GM20000 (cell line): ENCODE data around the gene IRS2.
"Not testable (repeated sequence)": the region's sequence is repeated elsewhere in the genome, so short reads cannot be mapped to it uniquely, and the experiment has no call there.

Experiments
- DNase-seq: peaks from one replicate; pipeline ENCODE4 v3.0.0; 2012; ENCODE audit warnings: low spot score
- CTCF ChIP-seq: IDR thresholded peaks from 2 replicates; pipeline ENCODE4 v1.5.1; 2012; ENCODE audit warnings: mild to moderate bottlenecking, control low read depth; ENCODE audit errors: extremely low read depth, missing control alignments

Gene IRS2

DNA sequence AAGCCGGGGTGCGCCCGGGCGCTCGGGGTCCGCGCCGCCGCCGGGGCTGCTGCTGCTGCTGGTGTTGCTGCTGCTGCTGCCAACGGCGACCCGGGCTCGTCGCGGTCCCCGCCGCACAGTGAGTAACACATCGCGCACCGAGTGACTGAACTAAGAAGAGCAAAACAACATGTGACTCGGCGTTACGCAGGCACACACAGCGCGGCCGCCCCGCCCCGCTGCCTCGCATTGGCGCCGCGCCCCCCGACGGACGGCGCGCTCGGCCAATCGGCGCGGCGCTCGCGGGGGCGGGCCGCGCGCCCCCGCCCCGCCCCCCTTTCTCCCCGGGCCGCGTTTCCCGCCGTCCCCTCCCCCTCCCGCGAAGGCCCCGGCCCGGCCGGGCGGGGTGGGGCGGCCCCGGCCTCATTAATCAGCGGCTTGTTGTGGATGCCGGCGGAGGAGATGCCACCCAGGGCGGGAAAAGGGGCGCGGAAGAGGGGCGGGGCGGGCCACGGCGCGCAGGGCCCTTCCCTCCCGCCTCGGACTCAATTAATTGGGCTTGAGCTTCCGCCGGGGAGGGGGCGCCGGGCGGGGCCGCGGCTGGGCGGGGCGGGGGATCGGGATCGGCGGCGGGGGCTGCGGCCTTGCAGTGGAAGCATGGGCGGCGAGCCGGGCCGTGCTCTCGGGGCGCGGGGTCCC, at the start of gene IRS2:
IRS2 (minus strand) TSS at position 127 of the 678 bp plus-strand sequence. CDS start 530 bp downstream, outside the sequence.
- DNase-seq: peak; percentile 92
- no peak for TF ChIP-seq CTCF

DNA sequence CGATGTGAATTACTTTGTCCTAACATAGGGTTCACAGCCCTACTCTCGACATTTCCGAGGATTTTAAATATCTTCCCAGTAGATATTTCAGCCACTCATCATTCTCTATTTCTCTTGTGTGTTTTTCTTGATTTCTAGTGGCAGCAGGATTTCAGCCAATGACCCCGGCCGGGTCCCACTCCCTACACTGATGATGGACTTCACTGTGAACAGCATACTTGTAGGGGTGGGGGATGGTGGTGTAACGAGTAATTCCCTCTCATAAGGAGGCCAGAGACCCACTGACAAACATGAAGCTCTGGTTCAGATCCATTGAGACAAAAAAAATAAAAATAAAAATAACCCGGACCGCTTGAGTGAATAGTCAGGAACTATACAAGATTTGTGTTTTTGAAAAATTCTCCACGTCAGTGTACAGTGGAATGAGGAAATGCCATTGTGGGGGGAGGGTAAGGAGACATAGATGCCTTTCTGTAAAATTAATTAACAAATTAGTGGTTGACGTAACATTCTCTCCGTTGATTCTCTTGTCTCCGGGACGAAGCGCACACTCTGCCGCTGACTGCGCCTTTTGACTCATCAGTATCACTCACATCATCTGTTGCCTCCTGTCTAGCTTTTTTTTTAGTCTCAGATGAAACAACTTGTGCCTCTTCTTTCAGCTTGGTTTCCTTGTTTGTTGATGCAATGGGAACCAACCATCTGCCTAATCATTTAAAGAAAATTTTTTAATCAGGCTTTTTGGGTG, 48.8 kb upstream of the IRS2 start:
- TF ChIP-seq CTCF: no peak
- DNase-seq: no peak

GRCh38 chr13:109833940-109834339, 47.6 kb upstream of the IRS2 start:
- no peak for TF ChIP-seq CTCF
- no peak for DNase-seq

DNA sequence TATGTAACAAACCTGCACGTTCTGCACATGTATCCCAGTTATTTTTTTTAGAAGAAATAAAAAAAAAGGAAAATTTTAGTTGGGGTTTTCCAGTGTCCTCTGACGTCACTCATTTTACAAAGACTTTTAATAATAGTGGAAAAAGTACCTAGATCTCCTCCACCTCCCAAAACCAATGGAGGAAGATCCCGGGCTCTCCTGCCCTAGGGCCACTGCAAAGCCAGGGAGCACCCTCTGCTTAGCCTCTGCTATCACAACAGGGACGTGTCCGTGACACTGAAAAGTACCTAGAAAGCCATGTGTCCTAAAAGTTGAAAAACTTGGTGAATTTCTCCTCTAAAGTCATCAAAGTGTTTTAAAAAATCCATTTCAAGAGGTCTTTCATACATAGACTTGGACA, 46.7 kb upstream of the IRS2 start:
- no peak for DNase-seq
- no peak for TF ChIP-seq CTCF

DNA sequence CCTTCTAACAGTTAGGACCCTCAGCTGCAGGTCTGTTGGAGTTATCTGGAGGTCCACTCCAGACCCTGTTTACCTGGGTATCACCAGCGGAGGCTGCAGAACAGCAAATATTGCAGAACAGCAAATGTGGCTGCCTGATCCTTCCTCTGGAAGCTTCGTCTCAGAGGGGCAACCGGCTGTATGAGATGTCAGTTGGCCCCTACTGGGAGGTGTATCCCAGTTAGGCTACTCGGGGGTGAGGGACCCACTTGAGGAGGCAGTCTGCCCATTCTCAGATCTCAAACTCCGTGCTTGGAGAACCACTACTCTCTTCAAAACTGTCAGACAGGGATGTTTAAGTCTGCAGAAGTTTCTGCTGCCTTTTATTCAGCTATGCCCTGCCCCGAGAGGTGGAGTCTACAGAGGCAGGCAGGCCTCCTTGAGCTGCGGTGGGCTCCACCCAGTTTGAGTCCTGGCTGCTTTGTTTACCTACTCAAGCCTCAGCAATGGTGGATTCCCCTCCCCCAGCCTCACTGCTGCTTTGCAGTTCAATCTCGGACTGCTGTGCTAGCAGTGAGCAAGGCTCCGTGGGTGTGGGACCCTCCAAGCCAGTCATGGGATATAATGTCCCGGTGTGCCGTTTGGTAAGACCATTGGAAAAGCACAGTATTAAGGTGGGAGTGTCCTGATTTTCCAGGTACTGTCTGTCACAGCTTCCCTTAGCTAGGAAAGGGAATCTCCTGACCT, 42.4 kb upstream of the IRS2 start:
- not testable (repeated sequence) for DNase-seq

GRCh38 chr13:109823201-109823600, 36.8 kb upstream of the IRS2 start:
- not testable (repeated sequence) for DNase-seq

DNA sequence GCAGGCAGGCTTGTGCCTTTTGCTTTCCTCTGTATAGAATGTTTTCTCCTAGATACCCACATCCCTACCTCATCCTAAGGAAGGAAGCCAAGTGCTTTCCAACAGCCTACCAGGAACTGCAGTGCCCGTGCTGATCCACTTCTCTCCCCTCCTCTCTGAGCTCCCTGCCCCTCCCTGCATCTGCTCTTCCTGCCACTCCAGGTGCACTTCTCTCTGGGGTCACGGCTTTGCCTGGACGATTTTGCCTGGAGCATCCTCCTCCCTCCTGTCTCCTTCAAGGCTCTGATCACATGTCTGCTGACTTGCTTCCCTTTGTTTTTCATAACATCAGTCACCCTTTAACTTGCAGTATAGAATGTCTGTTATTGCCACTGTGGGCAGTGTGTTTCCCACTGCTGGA, 34.7 kb upstream of the IRS2 start:
- no peak for DNase-seq
- no peak for TF ChIP-seq CTCF

DNA sequence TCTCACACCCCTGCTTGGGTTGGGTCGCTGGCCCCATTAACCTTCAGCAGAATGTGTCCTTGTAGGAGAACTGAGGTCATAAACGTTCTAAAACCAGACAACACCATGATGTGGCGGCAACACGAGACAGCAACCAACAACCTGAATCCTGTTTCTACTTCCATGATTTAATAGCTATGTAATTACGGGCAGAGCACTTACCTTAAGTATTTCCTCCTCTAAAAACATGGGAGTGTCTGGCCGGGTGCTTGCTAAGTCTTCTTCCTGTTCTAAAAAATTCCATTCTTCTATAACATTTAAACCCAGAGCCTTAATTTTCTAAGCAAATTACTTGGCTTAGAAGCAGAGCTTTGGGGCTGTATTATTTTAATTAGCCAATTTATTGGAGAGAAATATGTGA, 33.5 kb upstream of the IRS2 start:
- TF ChIP-seq CTCF: no peak

More for the DNA sequence above, 33.5 kb upstream of the IRS2 start:
- no peak for DNase-seq
